Measurements from ENCODE around the gene HPX. TPM values are rescaled to one million over a fixed set of nuclear protein-coding genes. Genes with fewer than 3 reads are reported as not detected.
A peak's percentile ranks its signal among the peaks of the same experiment; 100 is the strongest.

Gene HPX
- total RNA-seq, 1 donor from 2014 or later: not detected

GRCh38 chr11:6418557-6419008 lies 22.2 kb downstream of the HPX start:
- DNase-seq (ENCODE audit: low read depth in 2 of 2): peak in 1 of 2 donors; percentile 2

- DNase-seq (ENCODE audit: low read depth in 2 of 2): peak; percentile 5 to 7
Measured at GRCh38 chr11:6417907-6418556, 22.8 kb downstream of the HPX start.

DNA sequence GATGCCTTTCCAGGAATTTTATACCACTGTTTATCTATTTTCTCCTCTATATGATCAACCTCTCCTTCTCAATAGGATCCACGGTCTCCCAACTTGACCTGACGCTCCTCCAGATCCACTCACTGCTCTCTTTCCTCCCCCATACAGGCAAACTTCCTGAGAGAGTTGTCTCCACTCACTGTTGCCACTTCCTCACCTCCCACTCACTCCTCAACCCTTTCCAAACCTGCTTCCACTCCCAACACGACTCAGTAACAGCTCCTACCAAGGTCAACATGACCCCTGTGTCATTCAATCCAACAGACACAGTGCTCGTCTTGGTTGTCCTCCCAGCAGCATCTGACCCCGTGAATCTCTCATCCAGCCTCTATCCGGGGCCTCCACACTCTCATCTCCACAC lies 25.0 kb downstream of the HPX start:
- DNase-seq (ENCODE audit: low read depth in 2 of 2): no peak

GRCh38 chr11:6414874-6415328 lies 25.9 kb downstream of the HPX start:
- DNase-seq (ENCODE audit: low read depth in 2 of 2): no peak

DNA sequence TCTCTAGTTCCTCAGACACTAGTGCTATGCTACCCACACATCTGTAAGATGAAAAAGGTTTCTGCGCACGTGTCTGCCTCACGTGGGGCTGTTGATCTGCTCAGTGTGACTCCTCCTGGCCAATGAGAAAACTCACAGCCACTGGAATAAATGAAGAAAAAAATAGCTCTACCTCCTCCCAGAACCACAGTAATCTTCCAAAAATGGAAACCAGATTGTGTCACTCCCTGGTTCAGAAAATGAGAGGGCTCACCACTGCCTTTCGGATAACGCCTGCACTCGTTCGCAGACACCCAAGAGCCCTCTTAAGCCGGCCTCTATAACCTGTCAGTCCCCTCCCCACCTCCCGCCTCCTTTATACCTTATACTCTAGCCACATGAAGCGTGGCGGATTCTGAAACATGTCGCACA lies 27.0 kb downstream of the HPX start:
- DNase-seq (ENCODE audit: low read depth in 2 of 2): no peak

- no peak for DNase-seq (ENCODE audit: low read depth in 2 of 2)
Measured at GRCh38 chr11:6411594-6412031, 29.2 kb downstream of the HPX start.

DNA sequence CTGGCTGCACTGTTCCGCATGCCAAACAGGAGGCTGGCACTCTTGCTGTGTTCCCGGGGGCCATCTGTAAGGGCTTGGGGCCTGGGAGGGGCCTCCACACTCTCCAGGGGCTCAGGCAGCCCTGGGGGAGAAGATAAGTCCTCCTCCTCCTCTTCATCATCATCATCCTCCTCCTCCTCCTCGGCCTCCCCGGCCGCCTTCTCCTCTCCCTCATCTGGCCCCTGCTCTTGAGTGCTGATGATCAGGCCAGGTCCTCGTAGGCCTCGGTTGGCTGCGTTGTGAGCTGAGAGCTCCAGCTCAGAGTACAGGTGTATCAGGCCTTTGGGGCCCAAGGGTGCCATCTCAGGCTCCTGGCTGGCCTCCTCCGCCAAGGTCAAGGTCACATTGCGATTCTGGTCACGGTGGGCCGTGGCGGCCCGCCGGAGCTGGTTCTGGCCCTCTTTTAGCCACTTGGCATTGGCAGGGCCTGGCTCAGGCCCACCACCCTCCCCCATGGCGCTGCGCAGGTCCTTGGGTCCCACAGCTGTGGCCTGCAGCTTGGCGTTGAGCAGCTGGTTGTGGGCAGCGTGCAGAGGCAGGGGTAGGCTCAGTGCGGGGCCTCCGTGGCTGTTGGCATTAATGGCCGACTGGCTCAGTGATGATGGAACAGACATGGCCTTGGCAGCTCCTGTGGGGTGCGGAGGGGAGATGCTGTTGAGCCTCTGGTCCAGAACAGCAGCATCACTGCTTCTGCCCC lies 29.9 kb downstream of the HPX start:
- DNase-seq (ENCODE audit: low read depth in 2 of 2): no peak

DNA sequence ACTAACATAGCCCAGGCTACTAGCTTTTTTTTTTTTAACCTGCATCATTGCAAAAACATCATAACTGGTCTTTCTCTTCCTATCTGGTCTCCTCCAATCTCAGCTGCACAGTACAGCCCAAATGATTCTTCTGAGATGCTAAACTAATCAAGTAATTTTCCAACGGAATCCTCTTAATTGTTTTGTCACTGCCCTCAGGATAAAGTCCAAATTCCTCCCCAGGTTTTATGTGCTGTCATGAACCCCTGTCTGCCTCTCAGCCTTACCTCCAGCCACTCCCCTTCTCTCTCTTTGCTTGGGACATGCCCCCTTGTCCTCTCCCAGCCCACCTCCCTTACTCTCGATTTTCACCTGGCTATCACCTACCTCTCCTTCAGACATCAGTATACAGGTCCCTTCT lies 34.4 kb downstream of the HPX start:
- DNase-seq (ENCODE audit: low read depth in 2 of 2): no peak

DNA sequence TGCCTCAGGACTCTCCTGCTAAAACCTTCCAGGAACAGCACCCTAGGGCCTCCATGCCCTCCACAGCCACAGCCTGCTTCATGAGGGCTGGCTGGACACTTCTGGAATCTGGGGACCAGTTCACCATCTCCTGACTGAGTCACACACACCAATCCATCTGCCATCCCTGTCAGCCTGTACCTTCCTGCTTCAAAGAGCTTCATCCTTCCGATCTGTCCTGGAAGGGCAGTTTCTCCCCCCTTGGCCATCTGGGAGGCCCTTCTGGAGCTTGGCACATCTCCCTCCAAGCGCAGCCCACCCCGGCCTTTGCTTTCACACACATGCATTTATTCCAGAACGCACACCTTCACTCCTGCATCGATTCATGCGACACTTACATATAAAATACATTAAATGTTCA lies 34.9 kb downstream of the HPX start:
- DNase-seq (ENCODE audit: low read depth in 2 of 2): no peak

GRCh38 chr11:6405052-6405667 lies 35.6 kb downstream of the HPX start:
- DNase-seq (ENCODE audit: low read depth in 2 of 2): no peak

DNA sequence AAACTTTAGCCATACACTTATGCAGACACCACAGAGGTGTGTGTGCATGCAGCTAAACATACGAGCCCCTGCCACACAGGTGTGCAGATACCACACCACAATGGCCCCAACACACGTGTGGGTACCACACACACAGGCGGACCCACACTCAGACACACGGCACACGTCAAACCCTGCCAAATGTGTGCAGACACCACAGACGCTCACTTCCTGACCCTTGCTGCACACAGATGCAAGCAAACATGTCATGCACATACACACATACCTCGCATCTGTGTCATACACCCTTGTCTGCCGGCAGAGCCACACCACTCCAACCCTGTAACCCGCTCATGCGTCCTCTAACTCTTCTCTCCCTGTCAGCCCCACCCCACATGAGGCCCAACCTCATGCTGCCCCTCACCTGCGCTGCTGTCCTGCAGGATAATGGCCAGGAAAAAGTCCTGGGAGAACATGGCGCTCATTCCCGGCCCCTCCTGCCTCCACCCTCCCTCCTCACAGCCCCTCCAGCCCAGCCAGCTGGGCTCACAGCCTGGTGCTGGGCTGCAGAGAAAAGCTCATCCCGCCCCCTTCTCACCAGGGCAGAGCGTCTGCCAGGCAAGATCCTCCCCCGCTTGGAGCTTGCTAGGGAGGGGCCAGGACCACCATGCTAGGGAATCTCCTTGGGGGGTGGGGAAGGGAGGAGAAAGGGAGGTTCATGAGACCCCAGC lies 36.3 kb downstream of the HPX start:
- DNase-seq (ENCODE audit: low read depth in 2 of 2): no peak

GRCh38 chr11:6403539-6403938 lies 37.2 kb downstream of the HPX start:
- DNase-seq (ENCODE audit: low read depth in 2 of 2): no peak

- peak in 1 of 2 donors; percentile 54 for DNase-seq (ENCODE audit: low read depth in 2 of 2)
Measured at GRCh38 chr11:6402561-6402981, 38.2 kb downstream of the HPX start.

DNA sequence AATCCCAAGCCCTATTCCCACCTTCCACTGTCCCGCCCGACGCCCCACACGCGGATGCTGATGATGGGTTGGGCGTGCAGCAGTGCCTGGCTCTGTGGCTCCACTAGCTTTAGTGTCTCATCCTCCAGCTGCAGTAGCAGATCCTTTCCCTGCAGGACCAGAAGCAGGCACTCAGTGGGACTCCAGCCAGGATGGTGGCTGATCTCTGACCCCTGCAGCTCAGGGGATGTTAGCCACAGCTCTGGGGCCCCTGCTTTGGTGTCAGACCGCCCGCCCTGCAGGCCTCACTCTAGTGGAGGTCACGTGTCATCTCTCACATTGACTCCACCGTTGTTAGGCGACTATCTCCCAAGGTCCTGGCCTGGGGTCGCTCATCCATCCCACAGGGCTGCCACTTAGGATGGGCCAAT lies 38.7 kb downstream of the HPX start:
- DNase-seq (ENCODE audit: low read depth in 2 of 2): no peak

- no peak for DNase-seq (ENCODE audit: low read depth in 2 of 2)
Measured at GRCh38 chr11:6401464-6401863, 39.3 kb downstream of the HPX start.

DNA sequence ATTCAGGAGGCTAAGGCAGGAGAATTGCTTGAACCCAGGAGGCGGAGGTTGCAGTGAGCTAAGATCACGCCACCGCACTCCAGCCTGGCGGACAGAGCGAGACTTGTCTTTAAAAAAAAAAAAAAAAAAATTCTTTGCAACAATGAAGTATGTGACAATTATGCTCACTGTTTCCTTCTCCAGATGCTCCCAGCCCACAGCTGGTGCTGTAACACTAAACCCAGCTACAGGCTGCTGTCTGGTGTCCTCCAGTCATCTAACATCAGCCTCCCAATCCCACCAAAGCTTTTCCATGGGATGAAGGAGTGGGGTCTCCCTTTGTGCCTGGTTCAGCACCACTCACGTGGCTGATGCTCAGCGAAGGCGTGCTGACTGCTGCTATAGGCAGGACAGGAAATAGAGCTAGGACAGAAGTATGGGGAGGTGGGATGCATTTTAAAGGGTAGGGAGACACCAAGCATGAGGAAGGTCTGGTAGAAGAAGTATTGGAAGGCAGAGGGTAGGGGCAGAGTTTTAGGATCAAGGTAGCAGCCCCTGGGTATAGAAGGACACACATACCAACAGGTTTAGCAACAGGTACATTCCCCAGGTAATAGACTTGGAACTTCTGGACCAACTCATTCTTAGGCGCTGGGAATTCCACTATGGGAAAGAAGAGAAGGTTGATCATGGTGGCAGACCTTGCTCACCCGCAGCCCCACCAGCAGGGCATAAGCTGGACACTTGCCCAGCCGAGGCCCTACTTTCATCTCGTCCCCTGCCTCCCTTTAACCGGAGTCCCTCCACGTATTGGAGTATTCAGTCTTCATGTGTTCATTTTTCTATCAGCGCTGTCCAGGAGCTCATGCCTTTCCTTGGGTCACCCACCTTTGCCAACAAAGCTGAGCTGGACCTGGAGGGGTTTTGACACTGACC lies 40.1 kb downstream of the HPX start:
- no peak for DNase-seq (ENCODE audit: low read depth in 2 of 2)

- no peak for DNase-seq (ENCODE audit: low read depth in 2 of 2)
Measured at GRCh38 chr11:6397636-6398035, 43.2 kb downstream of the HPX start.

DNA sequence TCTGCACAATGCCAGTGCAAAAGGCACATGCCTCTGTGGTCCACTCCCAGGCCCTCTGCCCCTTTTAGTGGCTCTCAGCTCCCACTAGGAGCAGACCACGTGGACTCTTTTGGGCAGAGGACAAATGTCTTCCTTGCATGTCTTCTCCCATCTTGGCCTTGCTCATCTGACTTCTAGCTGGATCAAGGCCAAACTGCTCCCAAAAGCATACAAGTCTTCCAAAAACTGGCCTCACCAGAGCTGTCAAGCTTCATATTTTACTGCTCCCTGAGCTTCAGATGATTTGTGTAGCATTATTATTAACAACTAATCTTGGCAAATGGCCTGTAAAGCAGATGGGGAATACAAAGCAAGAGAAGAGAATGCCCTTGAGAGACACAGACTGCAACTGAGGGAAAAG lies 43.6 kb downstream of the HPX start:
- no peak for DNase-seq (ENCODE audit: low read depth in 2 of 2)

DNA sequence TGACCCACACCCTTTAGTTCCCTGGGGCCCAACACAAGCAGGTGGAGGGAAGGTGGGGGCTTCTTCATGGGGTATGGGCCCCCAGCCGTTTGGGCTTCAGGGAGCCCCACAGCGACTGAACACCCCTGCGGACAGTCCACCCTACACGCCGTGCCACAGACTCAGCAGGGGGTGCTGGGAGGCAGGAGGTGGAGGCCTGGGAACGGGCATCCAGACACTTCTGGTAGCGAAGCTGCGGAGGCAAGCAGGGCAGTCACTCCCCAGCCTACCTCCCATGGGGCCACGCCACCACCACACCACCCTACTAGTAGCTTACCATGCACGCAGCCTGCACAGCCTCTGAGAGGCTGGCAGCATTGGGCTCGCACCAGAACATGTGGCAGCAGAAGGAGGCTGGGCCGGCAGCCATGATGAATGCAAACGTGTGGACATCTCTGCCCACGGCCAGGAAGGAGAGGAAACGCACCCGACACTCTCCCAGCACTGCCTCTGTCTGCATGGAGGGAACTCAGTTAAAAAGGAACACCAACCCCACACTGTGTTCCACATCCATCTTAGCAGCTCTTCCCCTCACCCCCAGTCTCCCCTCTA lies 45.2 kb downstream of the HPX start:
- no peak for DNase-seq (ENCODE audit: low read depth in 2 of 2)

GRCh38 chr11:6393989-6394670 lies 46.7 kb downstream of the HPX start:
- DNase-seq (ENCODE audit: low read depth in 2 of 2): no peak

All from lung microvascular endothelial cell (primary cell).